ENCODE results near the gene URB1.

URB1 gene

DNA sequence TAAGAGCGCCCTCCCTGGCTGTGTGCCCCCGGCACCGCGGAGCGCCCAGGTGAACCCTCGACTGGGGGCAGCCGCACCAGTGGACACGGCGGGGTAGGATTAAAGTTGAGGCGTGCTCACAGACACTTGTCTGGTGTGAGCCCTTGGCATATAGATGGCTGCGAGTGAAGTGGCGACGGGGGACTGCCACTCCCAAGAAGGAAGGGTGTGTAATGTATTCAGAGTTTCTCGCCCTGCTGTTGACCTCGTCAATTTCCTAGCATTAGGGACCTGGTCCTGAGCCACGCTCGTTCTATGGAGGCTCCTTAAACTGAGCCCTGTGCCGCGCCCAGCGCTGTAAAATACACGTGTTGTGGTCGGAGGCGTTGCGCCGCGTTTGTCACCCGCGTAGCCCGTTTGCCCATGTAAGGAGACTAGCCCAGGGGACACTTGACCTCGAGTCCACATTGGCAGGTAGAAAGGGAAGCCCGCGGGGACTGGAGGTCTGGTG, 20.2 kb upstream of the URB1 start:
- Histone ChIP-seq H3K4me1 (ENCODE audit: insufficient read depth, low read length, severe bottlenecking) (no peaks in the 10 kb centered on the region), H3K27ac (ENCODE audit: low read depth, low read length, poor library complexity, severe bottlenecking) (no peak overlapping the region), H3K4me2 (ENCODE audit: low read length) (no peak overlapping the region), H2AFZ (ENCODE audit: low read length) (no peak overlapping the region), H3K4me3 (ENCODE audit: low read depth, low read length, poor library complexity, severe bottlenecking) (no peak overlapping the region), H3F3A (ENCODE audit: insufficient read depth, low read length) (no peaks in the 10 kb centered on the region), H3K27me3 (ENCODE audit: insufficient read depth, low read length) (no peaks in the 10 kb centered on the region), H3K9me3 (ENCODE audit: low read length) (no peaks in the 10 kb centered on the region), H3K9ac (ENCODE audit: low read length) (no peak overlapping the region), H4K20me1 (ENCODE audit: insufficient read depth, low read length) (no peaks in the 10 kb centered on the region), H3K79me2 (ENCODE audit: insufficient read depth, low read length) (no peaks in the 10 kb centered on the region), H3K9me2 (ENCODE audit: low read depth, low read length) (no peaks in the 10 kb centered on the region), H3K36me3 (ENCODE audit: insufficient read depth, low read length) (no peaks in the 10 kb centered on the region)
- TF ChIP-seq, protein P1, sequence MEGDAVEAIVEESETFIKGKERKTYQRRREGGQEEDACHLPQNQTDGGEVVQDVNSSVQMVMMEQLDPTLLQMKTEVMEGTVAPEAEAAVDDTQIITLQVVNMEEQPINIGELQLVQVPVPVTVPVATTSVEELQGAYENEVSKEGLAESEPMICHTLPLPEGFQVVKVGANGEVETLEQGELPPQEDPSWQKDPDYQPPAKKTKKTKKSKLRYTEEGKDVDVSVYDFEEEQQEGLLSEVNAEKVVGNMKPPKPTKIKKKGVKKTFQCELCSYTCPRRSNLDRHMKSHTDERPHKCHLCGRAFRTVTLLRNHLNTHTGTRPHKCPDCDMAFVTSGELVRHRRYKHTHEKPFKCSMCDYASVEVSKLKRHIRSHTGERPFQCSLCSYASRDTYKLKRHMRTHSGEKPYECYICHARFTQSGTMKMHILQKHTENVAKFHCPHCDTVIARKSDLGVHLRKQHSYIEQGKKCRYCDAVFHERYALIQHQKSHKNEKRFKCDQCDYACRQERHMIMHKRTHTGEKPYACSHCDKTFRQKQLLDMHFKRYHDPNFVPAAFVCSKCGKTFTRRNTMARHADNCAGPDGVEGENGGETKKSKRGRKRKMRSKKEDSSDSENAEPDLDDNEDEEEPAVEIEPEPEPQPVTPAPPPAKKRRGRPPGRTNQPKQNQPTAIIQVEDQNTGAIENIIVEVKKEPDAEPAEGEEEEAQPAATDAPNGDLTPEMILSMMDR (IDR thresholded peaks at IDR 0.05; ENCODE audit: low read length): no peak
- TF ChIP-seq EZH2 (IDR thresholded peaks at IDR 0.05; ENCODE audit: borderline replicate concordance, low read length): no peak

DNA sequence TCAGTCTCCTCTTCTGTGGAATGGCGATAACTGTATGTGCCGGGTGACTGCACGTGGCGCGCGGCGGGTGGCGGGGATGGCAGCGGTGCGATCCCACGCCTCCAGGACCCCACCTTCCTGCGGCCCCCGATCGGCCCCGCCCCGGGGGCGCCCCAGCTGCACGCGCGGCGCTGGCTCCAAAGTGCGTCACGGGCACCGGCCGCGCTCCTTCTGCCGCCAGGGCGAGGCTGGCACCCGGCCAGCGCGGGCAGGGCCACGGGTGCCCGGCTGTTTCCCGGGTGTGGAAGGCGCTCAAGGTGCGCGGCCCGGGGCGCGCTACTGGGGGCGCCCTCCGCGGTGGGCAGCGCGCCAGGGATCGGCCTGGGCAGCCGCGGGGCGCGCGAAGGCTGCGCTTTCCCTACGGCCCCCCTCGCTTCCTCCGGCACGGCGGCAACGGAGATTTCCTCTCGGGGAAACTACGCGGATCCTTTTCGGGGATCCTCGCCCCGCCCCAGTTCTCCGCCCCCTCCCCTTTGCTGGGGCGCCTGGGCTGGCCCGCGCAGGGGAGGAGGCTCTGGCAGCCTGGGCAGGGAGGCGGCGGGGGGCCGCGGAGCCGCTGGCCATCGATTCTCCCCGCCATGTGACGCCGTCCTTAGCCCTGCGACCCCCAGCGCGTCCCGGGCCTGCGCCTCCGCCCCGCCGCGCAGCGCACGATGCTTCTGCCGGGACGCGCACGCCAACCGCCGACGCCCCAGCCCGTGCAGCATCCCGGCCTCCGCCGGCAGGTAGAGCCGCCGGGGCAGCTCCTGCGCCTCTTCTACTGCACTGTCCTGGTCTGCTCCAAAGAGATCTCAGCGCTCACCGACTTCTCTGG, 19.6 kb upstream of the URB1 start, which contains the start of gene EVA1C:
EVA1C (plus strand) TSS at position 545 of the 853 bp plus-strand sequence; CDS start at position 693, 148 bp downstream.
- Histone ChIP-seq H3K4me2 (ENCODE audit: low read length) (no peak within 1 kb of the TSS), H3K36me3 (ENCODE audit: insufficient read depth, low read length) (no peaks in the 10 kb centered on the region), H2AFZ (ENCODE audit: low read length) (no peak within 1 kb of the TSS), H3K9me3 (ENCODE audit: low read length) (no peaks in the 10 kb centered on the region), H3K4me1 (ENCODE audit: insufficient read depth, low read length, severe bottlenecking) (no peaks in the 10 kb centered on the region), H3K9ac (ENCODE audit: low read length) (no peak within 1 kb of the TSS), H3K27ac (ENCODE audit: low read depth, low read length, poor library complexity, severe bottlenecking) (no peak within 1 kb of the TSS), H3K79me2 (ENCODE audit: insufficient read depth, low read length) (no peaks in the 10 kb centered on the region), H3F3A (ENCODE audit: insufficient read depth, low read length) (no peaks in the 10 kb centered on the region), H3K9me2 (ENCODE audit: low read depth, low read length) (no peaks in the 10 kb centered on the region), H3K4me3 (ENCODE audit: low read depth, low read length, poor library complexity, severe bottlenecking) (no peak within 1 kb of the TSS), H4K20me1 (ENCODE audit: insufficient read depth, low read length) (no peaks in the 10 kb centered on the region), H3K27me3 (ENCODE audit: insufficient read depth, low read length) (no peaks in the 10 kb centered on the region)
- no peak for TF ChIP-seq EZH2 (IDR thresholded peaks at IDR 0.05; ENCODE audit: borderline replicate concordance, low read length)
- TF ChIP-seq, protein P1 (IDR thresholded peaks at IDR 0.05; ENCODE audit: low read length): no peak

DNA sequence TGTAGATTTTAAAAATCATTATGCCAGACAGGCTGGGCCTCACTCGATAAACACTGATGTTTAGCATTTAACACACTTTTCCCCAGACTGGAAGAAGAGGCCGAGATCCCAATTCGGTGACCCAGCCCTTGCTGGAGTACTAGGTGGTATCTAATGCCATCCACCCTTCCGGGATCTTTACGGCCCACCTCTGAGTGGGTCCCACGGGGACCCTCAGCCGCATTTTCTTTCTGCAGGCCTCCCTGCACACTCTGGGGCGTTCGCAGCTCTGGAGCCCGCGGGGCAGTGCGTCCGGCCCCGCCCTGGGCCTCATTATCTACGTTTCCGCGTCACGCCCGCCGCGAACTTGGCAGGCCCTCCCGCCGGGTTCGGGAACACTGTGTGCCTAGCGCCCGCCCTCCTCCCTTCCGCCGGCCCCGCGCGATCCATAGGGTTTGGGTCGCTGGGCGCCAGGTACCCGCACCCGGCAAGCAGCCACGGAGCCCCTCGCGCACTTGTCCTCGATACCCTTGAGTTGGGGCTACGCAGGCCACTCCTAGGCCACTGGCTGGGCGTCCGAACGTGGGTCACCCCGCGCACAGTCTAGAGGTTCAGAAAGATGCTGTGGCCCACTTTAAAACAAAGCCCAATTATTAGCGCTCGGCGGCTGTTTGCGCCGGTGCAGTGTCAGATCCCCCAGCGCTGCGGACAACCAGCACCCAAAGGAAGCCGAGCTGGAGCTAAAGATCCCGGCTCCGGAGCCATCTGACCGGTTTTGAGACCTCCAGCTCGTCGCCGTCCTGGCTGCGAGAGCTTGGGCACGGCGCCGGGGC, 18.7 kb upstream of the URB1 start:
- H3K9ac ChIP-seq (ENCODE audit: low read length): no peak overlapping the region
- no peak overlapping the region for H2AFZ ChIP-seq (ENCODE audit: low read length)
- H3K4me2 ChIP-seq (ENCODE audit: low read length): no peak overlapping the region
- TF ChIP-seq, protein P1 (IDR thresholded peaks at IDR 0.05; ENCODE audit: low read length): no peak
- no peak for TF ChIP-seq EZH2 (IDR thresholded peaks at IDR 0.05; ENCODE audit: borderline replicate concordance, low read length)
- no peaks in the 10 kb centered on the region for H3K9me2 ChIP-seq (ENCODE audit: low read depth, low read length)
- no peaks in the 10 kb centered on the region for H3F3A ChIP-seq (ENCODE audit: insufficient read depth, low read length)
- no peaks in the 10 kb centered on the region for H3K36me3 ChIP-seq (ENCODE audit: insufficient read depth, low read length)
- no peak overlapping the region for H3K4me3 ChIP-seq (ENCODE audit: low read depth, low read length, poor library complexity, severe bottlenecking)
- no peak overlapping the region for H3K27ac ChIP-seq (ENCODE audit: low read depth, low read length, poor library complexity, severe bottlenecking)
- H3K79me2 ChIP-seq (ENCODE audit: insufficient read depth, low read length): no peaks in the 10 kb centered on the region
- H4K20me1 ChIP-seq (ENCODE audit: insufficient read depth, low read length): no peaks in the 10 kb centered on the region
- H3K27me3 ChIP-seq (ENCODE audit: insufficient read depth, low read length): no peaks in the 10 kb centered on the region
- no peaks in the 10 kb centered on the region for H3K9me3 ChIP-seq (ENCODE audit: low read length)
- H3K4me1 ChIP-seq (ENCODE audit: insufficient read depth, low read length, severe bottlenecking): no peaks in the 10 kb centered on the region
